ENCODE results near the gene ARHGEF40. TPM values are rescaled to one million over a fixed set of nuclear protein-coding genes. Genes with fewer than 3 reads are reported as not detected.

Gene ARHGEF40
- total and polyA plus RNA-seq, 10 of the 15 experiments (the other 5 are each of a cell fraction or from before 2014, with no cell fraction given): 0.03 to 0.31 (median 0.08) TPM; not detected in 2

DNA sequence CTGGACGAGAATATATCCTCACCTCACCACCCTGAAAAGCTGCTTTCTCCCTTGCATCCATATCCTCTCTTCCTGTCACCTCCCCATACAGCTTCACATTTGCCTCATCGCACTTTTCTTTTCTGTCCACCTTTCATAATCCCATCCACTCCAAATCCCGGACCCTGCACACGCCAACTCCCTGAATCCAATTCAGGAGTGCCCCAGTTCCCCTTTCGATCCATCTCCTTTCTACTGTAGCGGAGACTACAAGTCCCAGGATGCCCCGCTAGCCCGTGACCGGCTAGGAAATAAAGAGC lies 33.3 kb downstream of the ARHGEF40 start (continued):
- TF ChIP-seq, protein P1, sequence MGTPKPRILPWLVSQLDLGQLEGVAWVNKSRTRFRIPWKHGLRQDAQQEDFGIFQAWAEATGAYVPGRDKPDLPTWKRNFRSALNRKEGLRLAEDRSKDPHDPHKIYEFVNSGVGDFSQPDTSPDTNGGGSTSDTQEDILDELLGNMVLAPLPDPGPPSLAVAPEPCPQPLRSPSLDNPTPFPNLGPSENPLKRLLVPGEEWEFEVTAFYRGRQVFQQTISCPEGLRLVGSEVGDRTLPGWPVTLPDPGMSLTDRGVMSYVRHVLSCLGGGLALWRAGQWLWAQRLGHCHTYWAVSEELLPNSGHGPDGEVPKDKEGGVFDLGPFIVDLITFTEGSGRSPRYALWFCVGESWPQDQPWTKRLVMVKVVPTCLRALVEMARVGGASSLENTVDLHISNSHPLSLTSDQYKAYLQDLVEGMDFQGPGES (IDR thresholded peaks at IDR 0.05): no peak
- TF ChIP-seq, protein P2, sequence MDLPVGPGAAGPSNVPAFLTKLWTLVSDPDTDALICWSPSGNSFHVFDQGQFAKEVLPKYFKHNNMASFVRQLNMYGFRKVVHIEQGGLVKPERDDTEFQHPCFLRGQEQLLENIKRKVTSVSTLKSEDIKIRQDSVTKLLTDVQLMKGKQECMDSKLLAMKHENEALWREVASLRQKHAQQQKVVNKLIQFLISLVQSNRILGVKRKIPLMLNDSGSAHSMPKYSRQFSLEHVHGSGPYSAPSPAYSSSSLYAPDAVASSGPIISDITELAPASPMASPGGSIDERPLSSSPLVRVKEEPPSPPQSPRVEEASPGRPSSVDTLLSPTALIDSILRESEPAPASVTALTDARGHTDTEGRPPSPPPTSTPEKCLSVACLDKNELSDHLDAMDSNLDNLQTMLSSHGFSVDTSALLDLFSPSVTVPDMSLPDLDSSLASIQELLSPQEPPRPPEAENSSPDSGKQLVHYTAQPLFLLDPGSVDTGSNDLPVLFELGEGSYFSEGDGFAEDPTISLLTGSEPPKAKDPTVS (IDR thresholded peaks at IDR 0.05; ENCODE audit: low read depth, low read length): no peak
- TF ChIP-seq NBN (IDR thresholded peaks at IDR 0.05): 0 out of 2 replicates have a peak, but pooled peaks have one; percentile 28
- no peak for TF ChIP-seq TCF12 (IDR thresholded peaks at IDR 0.05; ENCODE audit: low read depth, low read length)
- TF ChIP-seq TCF3 (IDR thresholded peaks at IDR 0.05; ENCODE audit: borderline replicate concordance, insufficient read depth, low read depth, low read length): no peak
- no peak for TF ChIP-seq MXI1 (IDR thresholded peaks at IDR 0.05; ENCODE audit: low read depth, low read length)
- no peak for TF ChIP-seq ASH2L (IDR thresholded peaks at IDR 0.05; ENCODE audit: borderline replicate concordance, low read depth)
- TF ChIP-seq RELA (IDR thresholded peaks at IDR 0.05; ENCODE audit: borderline replicate concordance, partially characterized antibody): no peak
- TF ChIP-seq POLR2AphosphoS2 (IDR thresholded peaks at IDR 0.05; ENCODE audit: low read depth, low read length): no peak
- TF ChIP-seq PAX5 (IDR thresholded peaks at IDR 0.05; ENCODE audit: borderline replicate concordance, low read depth, low read length): no peak
- TF ChIP-seq, protein P3, sequence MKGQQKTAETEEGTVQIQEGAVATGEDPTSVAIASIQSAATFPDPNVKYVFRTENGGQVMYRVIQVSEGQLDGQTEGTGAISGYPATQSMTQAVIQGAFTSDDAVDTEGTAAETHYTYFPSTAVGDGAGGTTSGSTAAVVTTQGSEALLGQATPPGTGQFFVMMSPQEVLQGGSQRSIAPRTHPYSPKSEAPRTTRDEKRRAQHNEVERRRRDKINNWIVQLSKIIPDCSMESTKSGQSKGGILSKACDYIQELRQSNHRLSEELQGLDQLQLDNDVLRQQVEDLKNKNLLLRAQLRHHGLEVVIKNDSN (IDR thresholded peaks at IDR 0.05; ENCODE audit: borderline replicate concordance, extremely low read length, insufficient read depth, low read depth, low read length): peak; percentile 58
- TF ChIP-seq ZZZ3 (IDR thresholded peaks at IDR 0.05; ENCODE audit: control insufficient read depth, insufficient read length, low read depth): no peak
- no peak; the same call in 1 of the 2 replicates for TF ChIP-seq TARDBP (IDR thresholded peaks at IDR 0.05; ENCODE audit: borderline replicate concordance)
- no peak for TF ChIP-seq MYC (IDR thresholded peaks at IDR 0.05; ENCODE audit: insufficient read depth, insufficient read length, insufficient replicate concordance, low read length, severe bottlenecking)
- TF ChIP-seq NRF1 (conservative IDR thresholded peaks at IDR 0.05; ENCODE audit: low read depth, low read length): no peak
- TF ChIP-seq ZNF384 (IDR thresholded peaks at IDR 0.05; ENCODE audit: borderline replicate concordance, low read depth, low read length): no peak
- TF ChIP-seq FOS (IDR thresholded peaks at IDR 0.05; ENCODE audit: borderline replicate concordance, extremely low read depth, insufficient read length): no peak
- TF ChIP-seq GABPA (IDR thresholded peaks at IDR 0.05; ENCODE audit: low read depth): 0 out of 2 replicates have a peak, but pooled peaks have one; percentile 7
- peak; percentile 93 to 94 for TF ChIP-seq IKZF2 (IDR thresholded peaks at IDR 0.05)
- TF ChIP-seq NR2C2 (IDR thresholded peaks at IDR 0.05; ENCODE audit: borderline replicate concordance, control insufficient read depth, insufficient read length, low read depth): no peak
- no peak for TF ChIP-seq GATAD2B (conservative IDR thresholded peaks at IDR 0.05; ENCODE audit: low read depth)
- no peak for TF ChIP-seq CEBPB (IDR thresholded peaks at IDR 0.05; ENCODE audit: borderline replicate concordance in 1 of 2, low read depth in 2 of 2, low read length in 2 of 2)
- TF ChIP-seq WRNIP1 (IDR thresholded peaks at IDR 0.05; ENCODE audit: borderline replicate concordance, low read depth, low read length): no peak
- no peak for TF ChIP-seq BHLHE40 (IDR thresholded peaks at IDR 0.05; ENCODE audit: borderline replicate concordance in 1 of 2, low read depth in 2 of 2, low read length in 1 of 2)
- TF ChIP-seq ZNF207 (IDR thresholded peaks at IDR 0.05; ENCODE audit: borderline replicate concordance): no peak
- no peak for TF ChIP-seq SMARCA5 (IDR thresholded peaks at IDR 0.05)
- TF ChIP-seq CBX5 (IDR thresholded peaks at IDR 0.05; ENCODE audit: low read depth): no peak
- TF ChIP-seq PML (IDR thresholded peaks at IDR 0.05; ENCODE audit: low read length): no peak
- no peak for TF ChIP-seq NFYA (IDR thresholded peaks at IDR 0.05; ENCODE audit: borderline replicate concordance, low read depth, low read length)

All from GM12878 (cell line).